IPS-NIHi7 (cell line): ENCODE results near the gene MOB3A.

Source experiments
- DNase-seq: peaks from one replicate; pipeline ENCODE4 v3.0.0; 2012; ENCODE audit warnings: mixed read lengths; ENCODE audit errors: extremely low spot score

MOB3A gene

DNA sequence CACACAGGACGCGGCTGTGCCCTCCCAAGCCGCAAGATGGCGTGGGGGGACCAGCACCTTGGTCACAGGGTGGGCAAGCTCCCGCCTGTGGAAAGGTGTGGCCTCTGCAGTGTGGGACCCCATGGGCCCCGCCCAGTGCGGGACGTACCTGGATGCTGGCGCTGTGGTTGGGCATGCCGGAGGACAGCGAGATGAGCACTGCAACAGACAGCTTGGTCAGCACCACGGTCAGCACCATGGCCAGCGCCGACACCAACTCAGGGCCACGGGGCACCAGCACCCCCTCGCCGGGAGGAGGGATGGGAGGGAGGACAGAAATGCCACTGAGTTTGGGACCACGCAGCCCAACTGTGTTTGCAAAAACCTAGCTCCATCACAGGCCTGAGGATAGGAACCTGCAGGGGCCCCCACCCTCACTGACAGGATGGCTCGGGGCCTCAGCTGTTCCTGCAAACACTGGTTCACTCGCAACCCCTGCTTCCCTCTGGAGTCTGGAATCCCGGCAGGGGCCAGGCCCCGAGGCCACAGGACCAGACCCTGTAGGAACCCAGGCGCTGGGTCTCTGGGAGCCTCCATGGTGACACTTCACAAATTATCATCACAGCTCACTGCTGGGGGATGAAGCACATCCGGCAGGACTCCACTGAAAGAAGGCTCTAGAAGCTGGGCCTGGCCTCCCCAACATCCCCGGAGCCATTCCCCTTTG is 27.7 kb upstream of the MOB3A start:
- peak; percentile 83 for DNase-seq

DNA sequence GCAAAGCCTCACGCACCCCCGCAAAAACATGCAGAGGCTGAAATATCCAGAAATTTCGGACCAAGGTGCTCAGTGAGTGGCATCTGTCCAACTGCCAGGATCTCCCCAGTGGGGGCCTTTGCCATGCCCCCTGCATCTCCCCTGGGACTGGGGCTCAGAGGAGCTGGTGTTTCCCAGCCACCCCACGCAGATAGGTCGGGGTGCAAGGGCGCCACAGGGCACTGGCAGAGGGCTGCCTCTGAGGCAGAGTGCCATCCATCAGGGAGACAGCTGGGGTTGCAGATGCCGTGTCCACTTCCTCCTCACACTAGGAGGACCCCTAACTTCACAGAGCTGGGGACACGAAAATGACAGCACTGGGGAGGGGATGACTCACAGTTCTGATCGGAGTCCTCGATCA is 26.9 kb upstream of the MOB3A start:
- no peak for DNase-seq

DNA sequence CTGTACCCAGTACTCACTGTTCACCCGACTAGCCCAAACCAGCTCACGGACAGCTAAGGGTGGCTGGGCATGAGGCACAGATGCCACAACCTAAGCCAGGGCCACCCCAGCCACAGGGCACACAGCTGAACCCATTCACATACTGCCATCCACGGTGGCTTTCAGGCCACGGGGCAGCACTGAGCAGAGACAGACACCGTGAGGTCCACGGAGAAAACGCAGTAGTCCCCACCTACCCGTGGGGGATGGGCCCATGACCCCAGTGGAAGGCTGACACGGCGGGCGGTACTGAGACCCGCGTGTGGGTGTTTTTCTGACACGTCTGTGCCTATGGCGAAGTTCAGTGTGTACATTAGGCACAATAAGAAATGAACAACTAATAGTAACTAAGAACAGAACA is 26.1 kb upstream of the MOB3A start:
- DNase-seq = no peak

DNA sequence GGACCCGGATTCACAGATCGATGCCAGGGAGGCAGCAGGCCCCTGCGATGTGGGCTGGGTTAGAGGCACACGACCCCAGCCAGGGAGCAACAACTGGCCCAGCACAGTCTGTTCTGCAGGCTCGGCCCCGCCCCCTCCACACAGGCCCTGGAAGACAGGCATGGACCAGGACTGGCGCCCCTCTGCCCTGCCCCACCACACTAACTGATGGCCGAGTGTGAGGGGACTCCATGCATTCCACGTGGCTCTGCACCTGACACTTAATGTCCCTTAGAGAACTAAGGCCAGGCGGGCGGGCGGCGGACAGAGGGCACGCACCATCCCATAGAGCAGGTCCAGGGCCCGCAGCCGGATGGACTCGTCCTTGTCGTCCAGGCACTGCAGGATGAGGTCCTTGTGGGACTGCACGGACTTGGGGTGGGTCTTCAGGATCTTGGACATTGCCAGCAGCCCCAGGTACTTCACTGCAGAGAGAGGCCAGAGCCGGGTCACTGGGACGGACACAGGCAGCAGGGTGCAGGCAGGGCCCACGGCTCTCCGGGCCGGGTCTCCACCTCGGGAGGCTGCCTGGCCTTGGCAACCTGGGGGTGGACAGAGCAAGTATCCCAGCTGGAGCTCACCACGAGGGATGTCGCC is 25.4 kb upstream of the MOB3A start:
- DNase-seq = no peak

DNA sequence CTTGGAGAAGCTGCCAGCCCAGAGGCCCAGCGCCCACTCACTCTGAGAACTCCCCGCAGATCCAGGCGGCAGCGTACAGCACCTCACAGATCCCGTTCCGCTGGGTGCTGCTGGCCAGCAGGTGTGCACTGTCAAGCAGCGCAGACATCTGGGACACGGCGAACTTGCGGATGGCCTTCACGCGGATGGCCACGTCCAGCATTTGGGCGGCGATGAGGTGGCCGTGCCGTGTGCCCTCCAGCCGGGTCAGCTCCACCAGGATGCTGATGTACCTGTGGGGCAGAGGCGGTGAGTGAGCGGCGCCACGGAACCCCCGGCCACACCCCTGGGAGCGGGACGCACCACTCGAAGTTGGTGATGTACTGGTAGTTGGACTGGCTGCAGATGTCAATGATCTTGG is 24.7 kb upstream of the MOB3A start:
- DNase-seq = no peak

DNA sequence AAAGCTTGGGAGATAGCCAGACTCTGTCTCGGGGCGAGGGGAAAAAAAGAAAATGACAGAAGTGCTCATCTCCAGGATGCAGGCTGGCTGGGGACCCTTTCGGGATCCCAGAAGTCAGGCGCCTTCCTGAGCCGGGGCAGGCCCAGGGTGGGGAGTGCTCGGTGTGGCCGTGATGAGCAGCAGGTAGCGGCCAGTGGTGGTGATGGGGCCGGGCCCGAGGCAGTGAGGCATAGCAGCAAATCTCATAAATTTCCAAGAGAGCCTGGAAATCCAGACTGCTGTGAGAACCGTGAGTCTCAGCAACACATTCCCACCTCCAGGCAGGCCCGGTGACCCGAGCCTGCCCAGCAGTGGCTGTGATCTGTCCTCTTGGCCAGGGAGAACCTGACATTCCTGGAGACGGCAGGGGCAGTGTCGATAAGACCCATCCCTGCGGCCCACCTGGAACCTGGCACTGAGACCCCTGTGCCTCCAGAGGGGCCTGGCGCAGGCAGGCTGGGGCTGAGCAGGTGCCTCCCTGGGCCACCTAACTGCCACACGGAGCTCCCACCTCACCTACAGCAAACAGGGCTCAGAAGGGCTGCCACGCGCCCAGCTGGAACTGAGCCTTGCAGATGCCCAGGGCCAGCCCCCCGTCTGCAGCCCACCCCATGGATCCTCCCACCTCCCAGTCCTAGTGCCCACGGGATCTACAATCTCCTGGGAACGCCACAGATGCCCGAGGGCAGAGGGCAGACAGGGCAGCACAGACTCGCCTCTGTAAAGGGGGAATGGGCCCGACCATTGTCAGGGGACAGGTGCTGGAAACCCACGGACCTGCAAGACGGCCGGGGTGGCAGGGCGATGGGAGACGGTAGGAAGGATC is 24.0 kb upstream of the MOB3A start:
- no peak for DNase-seq

DNA sequence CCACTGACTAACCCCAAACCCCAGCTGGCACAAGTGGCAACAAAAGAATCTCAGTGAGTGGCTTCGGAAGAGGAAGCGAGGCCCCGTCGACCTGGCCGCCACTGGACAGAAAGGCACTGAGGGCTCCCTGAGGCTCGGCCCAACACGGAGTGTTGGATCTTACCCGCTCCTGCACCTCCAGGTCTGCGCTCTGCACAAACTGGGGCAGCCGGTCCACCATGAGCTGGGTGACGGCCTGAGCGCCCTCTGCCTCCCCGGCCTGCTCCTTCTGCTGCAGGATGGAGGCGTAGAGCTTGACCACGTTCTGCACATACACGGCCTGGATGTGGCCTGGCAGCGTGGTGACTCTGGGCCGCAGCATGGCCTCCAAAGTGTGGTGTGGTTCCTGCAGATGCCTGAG is 22.3 kb upstream of the MOB3A start:
- no peak for DNase-seq

DNA sequence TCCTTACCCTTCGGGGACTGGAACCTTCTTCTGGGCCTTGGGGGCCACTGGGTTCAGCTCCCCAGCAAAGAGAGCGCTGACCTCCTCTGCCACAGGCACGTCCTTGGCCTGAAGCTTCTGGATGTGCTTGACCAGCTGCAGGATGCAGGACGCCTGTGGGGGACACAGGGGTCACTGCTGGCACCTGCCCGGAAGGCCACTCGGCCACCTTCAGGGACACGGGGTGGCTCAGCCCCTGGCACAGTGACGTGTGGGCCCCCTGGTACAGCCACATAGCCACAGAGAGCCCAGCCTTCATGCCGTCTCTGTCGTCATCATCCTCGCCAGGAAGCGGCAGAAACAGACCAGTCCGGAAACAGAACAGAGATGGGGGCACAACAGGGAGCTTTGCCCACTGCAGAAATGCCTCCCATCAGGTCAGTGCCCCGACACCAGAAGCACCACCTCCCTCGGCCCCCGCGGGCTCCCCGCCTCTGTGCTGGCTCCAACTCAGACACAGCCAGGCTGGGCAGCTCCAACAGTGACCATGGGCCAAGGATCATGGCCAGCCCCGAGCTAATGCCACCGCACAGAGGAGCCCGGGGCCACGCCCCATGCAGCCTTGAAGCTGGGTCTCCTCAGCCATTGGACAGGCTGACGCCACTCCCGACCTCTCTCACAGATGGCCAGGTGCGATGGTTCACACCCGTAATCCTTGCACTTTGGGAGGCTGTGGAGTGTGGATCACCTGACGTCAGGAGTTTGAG is 21.3 kb upstream of the MOB3A start:
- no peak for DNase-seq

DNA sequence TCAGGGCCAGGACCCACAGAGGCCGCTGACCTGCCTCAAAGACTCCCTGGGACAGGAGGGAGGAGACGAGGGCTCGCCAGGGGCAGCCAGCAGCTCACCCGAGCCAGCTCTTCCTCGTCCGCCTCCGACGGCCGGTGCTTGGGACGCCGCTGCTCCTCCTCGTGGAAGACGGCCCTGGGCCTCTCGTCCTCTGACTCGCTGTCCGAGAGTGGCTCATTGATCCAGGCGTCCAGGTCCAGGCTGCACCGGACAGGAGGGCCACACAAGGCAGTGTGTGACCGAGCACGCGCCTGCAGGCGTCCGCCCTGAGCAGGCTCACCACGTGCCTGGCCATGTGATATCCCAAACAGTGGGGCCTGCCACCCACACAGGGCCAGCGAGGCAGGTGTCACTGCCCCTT is 20.4 kb upstream of the MOB3A start:
- DNase-seq = no peak

DNA sequence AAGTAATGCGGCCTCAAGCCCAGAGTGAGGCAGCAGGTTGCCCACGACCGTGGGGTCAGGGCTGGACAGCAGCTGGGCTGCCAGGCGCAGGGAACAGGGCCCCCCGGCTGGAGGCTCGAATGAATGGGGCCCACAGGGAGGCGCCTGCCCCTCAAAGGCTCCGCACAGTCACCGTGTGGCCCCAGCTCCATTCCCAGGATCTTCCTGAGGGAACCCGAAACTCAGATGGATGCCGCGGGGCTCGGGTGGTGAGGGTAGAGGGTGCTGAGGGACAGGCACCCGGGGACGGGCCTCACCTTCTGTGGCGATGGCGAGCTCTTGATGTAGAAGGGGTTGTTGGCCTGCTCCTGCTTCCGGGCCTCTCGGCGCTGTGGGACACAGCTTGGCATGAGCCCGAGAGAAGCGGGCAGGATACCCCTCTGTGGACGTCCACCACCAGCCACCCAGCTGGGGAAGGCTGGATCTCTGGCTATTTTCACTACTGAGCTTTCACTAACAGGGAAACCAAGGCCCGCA is 19.8 kb upstream of the MOB3A start:
- no peak for DNase-seq

DNA sequence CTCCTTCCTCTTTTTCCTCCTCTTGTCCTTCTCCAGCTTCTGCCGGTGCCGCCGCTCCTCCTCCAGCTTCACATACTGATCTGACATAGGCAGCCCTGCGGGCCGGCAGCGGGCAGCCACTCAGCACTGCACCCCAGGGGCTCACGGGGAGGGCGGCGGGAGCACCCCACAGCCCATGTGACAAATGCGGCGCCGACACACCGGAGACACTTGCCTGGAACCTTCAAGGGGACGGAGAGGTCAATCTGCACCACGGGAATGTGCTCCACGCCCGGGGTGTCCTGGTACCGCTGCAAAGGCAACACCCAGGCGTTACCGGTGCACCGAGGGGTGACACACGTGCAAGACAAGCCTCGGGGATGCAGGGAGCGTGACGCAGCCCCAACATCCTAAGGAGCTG is 19.2 kb upstream of the MOB3A start:
- no peak for DNase-seq

DNA sequence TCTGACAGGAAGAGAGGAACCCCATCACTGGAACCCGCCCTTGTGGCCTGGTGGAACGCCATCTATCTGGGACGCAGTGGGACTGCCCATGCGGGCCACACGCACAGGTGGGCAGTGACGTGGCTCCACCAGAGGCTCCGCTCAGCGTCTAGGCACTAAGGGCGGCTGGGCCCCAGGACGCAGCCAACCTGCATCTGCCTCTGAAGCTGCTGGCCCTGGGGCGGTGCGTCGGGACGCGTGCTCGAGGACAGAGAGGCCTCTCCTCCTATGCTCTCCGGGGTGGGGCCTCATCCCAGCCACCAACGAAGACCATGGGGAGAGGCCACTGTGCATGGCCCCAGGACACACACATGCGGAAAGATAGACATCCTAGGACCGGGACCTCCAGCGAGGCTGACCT is 18.7 kb upstream of the MOB3A start:
- no peak for DNase-seq

DNA sequence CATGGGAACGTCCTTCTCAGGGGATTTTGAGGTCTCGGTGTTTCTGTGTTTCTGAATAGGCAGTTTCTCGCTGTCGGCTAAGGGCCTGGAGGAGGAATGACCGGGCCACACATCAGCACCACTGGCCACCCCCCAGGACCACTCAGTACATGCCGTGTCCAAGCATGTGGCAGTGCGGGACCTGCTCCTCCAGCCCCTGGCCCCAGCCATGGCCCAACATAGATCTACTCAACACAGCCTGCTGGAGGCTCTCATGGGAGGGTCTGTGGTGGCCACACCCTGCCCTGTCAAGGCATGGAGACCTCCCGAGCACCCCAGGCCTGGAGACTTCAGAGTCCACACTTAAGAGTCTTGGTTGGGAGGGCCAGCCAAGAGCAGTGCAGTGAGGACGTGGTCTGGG is 18.1 kb upstream of the MOB3A start:
- DNase-seq = no peak

DNA sequence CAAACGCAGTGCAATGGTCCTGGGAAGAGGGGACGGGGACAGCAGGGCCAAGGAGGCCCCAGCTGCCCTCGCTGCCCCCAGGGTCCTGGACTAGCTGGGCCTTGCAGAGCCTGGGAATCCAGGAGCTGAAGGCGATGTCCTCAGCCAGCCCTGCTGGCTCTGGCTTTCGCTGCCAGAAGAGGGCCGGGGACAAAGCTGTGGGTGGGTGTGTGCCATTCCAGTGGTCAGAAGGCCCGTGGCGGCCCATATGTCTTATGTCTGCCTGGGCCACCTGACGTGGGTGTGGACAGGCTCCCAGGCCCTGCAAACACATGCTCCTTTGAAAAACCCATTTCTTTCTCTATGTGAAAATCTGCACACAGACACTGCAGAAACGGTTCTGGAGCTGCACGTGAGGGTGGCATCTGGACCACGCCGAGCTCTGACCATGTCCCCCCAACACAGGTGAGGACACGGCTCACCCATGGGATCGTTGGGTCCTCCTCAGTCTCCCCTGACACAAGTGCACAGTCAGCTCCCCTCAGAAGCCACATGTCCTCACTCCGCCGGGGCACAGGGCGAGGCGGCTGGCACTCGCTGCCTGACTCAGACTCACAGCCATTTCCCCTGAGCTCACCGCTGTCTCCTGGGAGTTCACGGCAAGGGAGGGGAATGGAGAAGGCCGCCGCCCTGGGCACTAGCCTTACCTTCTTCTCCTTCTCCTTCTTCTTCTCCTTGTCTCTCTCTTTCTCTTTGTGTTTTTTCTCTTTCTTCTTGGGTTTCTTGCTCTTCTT is 17.5 kb upstream of the MOB3A start:
- no peak for DNase-seq

DNA sequence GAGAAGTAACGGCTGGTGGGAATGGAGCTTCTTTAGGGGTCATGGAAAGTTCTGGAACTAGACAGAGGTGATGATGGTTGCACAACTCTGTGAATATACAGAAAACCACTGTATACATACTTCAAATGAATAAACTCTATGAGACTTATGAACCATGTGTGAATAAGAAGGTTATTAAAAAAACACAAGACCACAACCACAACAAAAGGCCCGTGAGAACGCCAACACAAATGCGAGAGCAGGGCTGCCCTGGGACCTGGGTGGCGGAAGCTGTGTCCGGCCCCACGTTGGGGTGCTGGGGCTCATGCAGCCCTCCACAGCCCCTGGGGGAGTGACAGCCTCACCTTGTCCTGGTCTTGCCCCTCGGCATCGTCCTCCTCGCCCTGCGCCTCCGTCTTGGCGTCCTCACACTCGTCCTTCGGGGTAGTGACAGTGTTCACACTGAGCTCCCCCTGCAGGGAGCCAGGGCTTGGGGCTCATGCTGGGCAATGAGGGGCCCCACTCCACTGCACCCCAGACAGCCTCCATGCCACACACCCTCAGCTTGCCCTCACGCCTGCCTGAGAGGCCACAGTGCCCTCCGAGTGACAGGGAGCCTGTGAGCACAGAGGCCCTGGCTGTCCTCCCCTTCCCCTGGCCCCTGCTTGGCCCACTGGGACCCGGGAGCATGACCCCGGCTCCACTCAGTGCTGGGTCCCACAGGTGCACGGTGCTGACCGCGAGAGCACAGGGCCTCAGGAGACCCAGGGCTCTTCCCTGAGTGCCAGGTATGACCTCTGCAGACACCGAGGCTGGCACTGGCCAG is 16.6 kb upstream of the MOB3A start:
- no peak for DNase-seq

DNA sequence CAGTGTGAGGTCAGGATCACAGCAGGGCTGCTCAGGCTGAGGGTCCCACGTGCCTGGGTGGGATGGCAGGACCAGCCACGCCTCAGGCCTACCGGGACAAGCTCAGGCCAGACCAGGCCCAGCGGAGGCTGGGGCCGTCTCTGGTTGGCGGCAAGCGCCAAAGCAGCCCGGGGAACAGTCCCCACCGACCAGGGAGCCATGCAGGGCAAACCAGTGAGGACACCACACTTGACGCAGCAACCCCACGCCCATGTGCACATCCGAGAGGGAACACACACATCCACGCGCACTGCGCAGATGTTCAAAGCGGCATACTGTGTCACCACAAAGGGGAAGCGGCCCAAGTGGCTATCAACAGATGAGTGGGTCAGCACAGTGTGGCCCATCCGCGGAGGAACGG is 15.8 kb upstream of the MOB3A start:
- no peak for DNase-seq

DNA sequence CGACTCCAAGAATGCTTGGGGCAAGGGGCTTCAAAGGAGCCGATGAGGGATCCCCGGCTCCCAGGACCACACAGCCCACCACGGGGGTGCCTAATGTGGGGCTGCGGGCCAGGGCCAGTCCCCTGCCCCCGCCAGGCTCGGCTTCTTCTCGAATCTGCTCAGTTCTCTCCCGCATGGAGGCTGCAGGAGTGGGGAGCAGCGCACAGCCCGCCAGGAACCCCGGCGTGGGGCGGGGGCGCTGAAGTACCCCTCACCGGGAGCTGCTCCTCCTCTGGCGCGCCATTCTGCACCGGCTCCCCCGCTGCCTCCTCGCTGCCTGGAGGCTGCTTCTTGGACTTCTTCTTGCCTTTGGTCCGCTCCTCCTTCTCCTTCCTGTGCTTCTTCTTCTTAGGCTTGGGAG is 15.3 kb upstream of the MOB3A start:
- DNase-seq = no peak

DNA sequence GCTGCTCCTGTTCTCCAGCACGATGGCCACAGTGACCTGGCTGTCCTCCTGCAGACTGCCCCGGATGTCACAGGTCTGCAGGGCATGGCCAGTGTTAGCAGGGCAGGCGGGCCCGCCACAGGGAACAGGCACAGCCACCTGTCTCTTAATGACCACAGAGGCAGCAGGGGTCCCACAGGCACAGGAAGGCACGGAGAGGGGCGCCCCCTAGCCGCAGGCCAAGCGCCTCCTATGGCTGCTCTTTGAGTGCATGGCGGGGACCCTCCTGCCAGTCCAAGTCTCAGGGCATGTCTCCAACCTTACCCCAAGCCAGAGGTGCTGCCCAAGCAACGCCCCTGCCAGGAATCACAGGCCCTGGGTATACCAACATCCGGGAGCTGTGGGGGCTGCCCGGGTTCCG is 14.7 kb upstream of the MOB3A start:
- DNase-seq = peak; percentile 57

DNA sequence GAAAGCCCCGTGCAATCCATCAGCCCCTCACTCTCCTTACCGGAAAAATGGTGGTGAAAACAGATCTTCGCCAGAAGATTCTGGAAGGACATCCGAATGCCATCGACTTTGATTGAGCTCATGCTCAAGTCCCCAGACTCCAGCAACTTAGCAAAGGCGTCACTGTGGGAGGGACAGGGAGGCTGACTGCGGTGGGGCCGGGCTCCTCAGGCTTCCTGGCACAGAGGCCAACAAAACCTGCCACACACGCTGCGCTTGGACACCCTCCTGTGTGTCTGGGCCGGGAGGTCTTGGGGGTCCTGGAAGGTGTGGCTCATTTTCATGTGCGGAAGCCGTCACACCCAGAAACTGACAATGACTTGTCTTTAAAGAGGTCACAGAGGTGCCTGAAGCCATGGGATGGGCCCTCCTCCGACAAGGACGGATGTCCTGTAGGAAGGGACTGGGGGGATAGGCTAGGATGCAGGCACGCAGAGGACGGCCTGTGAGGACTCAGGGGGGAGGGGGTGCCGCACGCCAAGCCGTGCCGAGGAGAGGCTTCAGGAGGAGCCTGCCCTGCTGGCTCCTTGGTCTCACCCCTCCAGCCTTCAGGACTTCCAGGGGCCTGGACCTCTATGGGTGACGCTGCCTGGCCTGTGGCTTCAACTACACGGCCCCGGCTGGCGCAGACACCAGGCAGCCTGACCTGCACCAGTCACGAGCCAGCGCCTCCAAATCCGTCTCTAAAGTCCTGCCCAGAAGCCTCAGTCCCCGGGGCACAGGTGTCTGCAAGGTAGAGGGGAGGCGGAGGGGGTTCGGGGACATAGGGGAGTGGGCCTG is 13.1 kb upstream of the MOB3A start:
- no peak for DNase-seq
